ACC112 (cell line): Measurements from ENCODE around the gene MPZL1.
"Not testable (repeated sequence)": the region's sequence is repeated elsewhere in the genome, so short reads cannot be mapped to it uniquely, and the experiment has no call there.

Source experiments
- H2AFZ ChIP-seq: fragments of 200-600 bp; sonication (generic); one replicate; pipeline ENCODE4 v1.6.0; 2017; ENCODE audit warnings: antibody characterized with exemption, low read length; ENCODE audit not compliant: unreplicated experiment
- H3K27ac ChIP-seq: fragments of 200-600 bp; sonication (generic); 2 replicates; pipeline ENCODE4 v1.5.1; 2014; ENCODE audit warnings: low read depth, mild to moderate bottlenecking, antibody characterized with exemption, low read length, moderate library complexity
- H3K27me3 ChIP-seq: fragments of 200-600 bp; sonication (generic); 2 replicates; pipeline ENCODE4 v1.6.1; 2014; ENCODE audit warnings: mild to moderate bottlenecking, antibody characterized with exemption, low read length, moderate library complexity, mixed read lengths; ENCODE audit not compliant: insufficient read depth
- H3K36me3 ChIP-seq: fragments of 200-600 bp; sonication (generic); 2 replicates; pipeline ENCODE4 v1.6.1; 2016; ENCODE audit warnings: mild to moderate bottlenecking, antibody characterized with exemption, low read length, moderate library complexity, mixed read lengths; ENCODE audit not compliant: insufficient read depth
- H3K4me1 ChIP-seq: fragments of 200-600 bp; sonication (generic); one replicate; pipeline ENCODE4 v1.6.1; 2016; ENCODE audit warnings: low read length, mixed read lengths; ENCODE audit not compliant: insufficient read depth, unreplicated experiment, control insufficient read depth
- H3K4me3 ChIP-seq: fragments of 200-600 bp; sonication (generic); 2 replicates; pipeline ENCODE4 v1.5.1; 2014; ENCODE audit warnings: mild to moderate bottlenecking, low read depth, low read length
- H3K79me2 ChIP-seq: fragments of 200-600 bp; sonication (generic); one replicate; pipeline ENCODE4 v1.6.0; 2016; ENCODE audit warnings: low read length; ENCODE audit not compliant: control insufficient read depth, unreplicated experiment, insufficient read depth

MPZL1 gene

GRCh38 chr1:167806676-167807075 is 84.9 kb downstream of the MPZL1 start:
- not testable (repeated sequence) for H3K27ac ChIP-seq

GRCh38 chr1:167808104-167808503 is 86.3 kb downstream of the MPZL1 start:
- no peaks in the 10 kb centered on the region for H3K79me2 ChIP-seq
- H3K27ac ChIP-seq, result peak overlapping the region; percentile 9; the same call in 1 of the 2 replicates
- no peak overlapping the region for H2AFZ ChIP-seq
- no peak overlapping the region; the same call in 1 of the 2 replicates for H3K4me3 ChIP-seq
- H3K27me3 ChIP-seq, result no peaks in the 10 kb centered on the region
- H3K4me1 ChIP-seq, result peaks cover 29% of the 10 kb centered on the region
- no peaks in the 10 kb centered on the region for H3K36me3 ChIP-seq

More at GRCh38 chr1:167806676-167807075, 84.9 kb downstream of the MPZL1 start:
- H3K27me3 ChIP-seq, H3K36me3 ChIP-seq, H2AFZ ChIP-seq, H3K4me3 ChIP-seq, H3K79me2 ChIP-seq: not testable (repeated sequence)
- H3K4me1 ChIP-seq, result peaks cover 29% of the 10 kb centered on the region

GRCh38 chr1:167808690-167809089 is 86.9 kb downstream of the MPZL1 start:
- Histone ChIP-seq H3K4me1 (peaks cover 29% of the 10 kb centered on the region), H3K27me3 (no peaks in the 10 kb centered on the region), H2AFZ (no peak overlapping the region), H3K27ac (peak overlapping the region; percentile 9; the same call in 1 of the 2 replicates), H3K4me3 (peak overlapping the region; percentile 1; the same call in 1 of the 2 replicates), H3K36me3 (no peaks in the 10 kb centered on the region), H3K79me2 (no peaks in the 10 kb centered on the region)

GRCh38 chr1:167812972-167813371 is 91.2 kb downstream of the MPZL1 start:
- Histone ChIP-seq H3K4me3 (no peak overlapping the region), H2AFZ (no peak overlapping the region), H3K4me1 (peaks cover 8% of the 10 kb centered on the region), H3K36me3 (no peaks in the 10 kb centered on the region), H3K27me3 (no peaks in the 10 kb centered on the region), H3K27ac (no peak overlapping the region), H3K79me2 (no peaks in the 10 kb centered on the region)

GRCh38 chr1:167815650-167816049 is 93.9 kb downstream of the MPZL1 start:
- H3K36me3 ChIP-seq, result no peaks in the 10 kb centered on the region
- H3K4me1 ChIP-seq, result peaks cover 3% of the 10 kb centered on the region
- no peak overlapping the region for H3K27ac ChIP-seq
- no peaks in the 10 kb centered on the region for H3K79me2 ChIP-seq
- no peak overlapping the region for H3K4me3 ChIP-seq
- no peaks in the 10 kb centered on the region for H3K27me3 ChIP-seq
- H2AFZ ChIP-seq, result no peak overlapping the region

- H3K4me1 ChIP-seq, result peaks cover 25% of the 10 kb centered on the region
- peak overlapping the region; percentile 32 for H3K4me3 ChIP-seq
- H3K27ac ChIP-seq, result peak overlapping the region; percentile 79
- no peaks in the 10 kb centered on the region for H3K79me2 ChIP-seq
- no peaks in the 10 kb centered on the region for H3K36me3 ChIP-seq
- no peaks in the 10 kb centered on the region for H3K27me3 ChIP-seq
- no peak overlapping the region for H2AFZ ChIP-seq
Observed at GRCh38 chr1:167819849-167820683, 98.3 kb downstream of the MPZL1 start.

GRCh38 chr1:167820684-167821355 is 99.0 kb downstream of the MPZL1 start:
- peak overlapping the region; percentile 79 for H3K27ac ChIP-seq
- H3K4me1 ChIP-seq, result peaks cover 29% of the 10 kb centered on the region
- peak overlapping the region; percentile 32 for H3K4me3 ChIP-seq
- H3K27me3 ChIP-seq, result no peaks in the 10 kb centered on the region
- H2AFZ ChIP-seq, result no peak overlapping the region
- no peaks in the 10 kb centered on the region for H3K36me3 ChIP-seq
- no peaks in the 10 kb centered on the region for H3K79me2 ChIP-seq

GRCh38 chr1:167821356-167821685 is 99.5 kb downstream of the MPZL1 start:
- H3K36me3 ChIP-seq, result no peaks in the 10 kb centered on the region
- 0 out of 2 replicates have a peak overlapping the region, but pooled peaks have one; percentile 6 for H3K4me3 ChIP-seq
- H3K79me2 ChIP-seq, result no peaks in the 10 kb centered on the region
- no peak overlapping the region for H2AFZ ChIP-seq
- H3K4me1 ChIP-seq, result peaks cover 29% of the 10 kb centered on the region
- H3K27me3 ChIP-seq, result no peaks in the 10 kb centered on the region
- peak overlapping the region; percentile 51 for H3K27ac ChIP-seq

- Histone ChIP-seq H2AFZ (peak overlapping the region; percentile 17), H3K79me2 (no peaks in the 10 kb centered on the region), H3K4me1 (peaks cover 29% of the 10 kb centered on the region), H3K36me3 (no peaks in the 10 kb centered on the region), H3K4me3 (peak overlapping the region; percentile 6; the same call in 1 of the 2 replicates), H3K27ac (peak overlapping the region; percentile 51), H3K27me3 (no peaks in the 10 kb centered on the region)
Observed at GRCh38 chr1:167821969-167822685, 100.3 kb downstream of the MPZL1 start.

- Histone ChIP-seq H3K27ac (no peak overlapping the region), H3K79me2 (no peaks in the 10 kb centered on the region), H2AFZ (no peak overlapping the region), H3K27me3 (no peaks in the 10 kb centered on the region), H3K36me3 (no peaks in the 10 kb centered on the region), H3K4me3 (no peak overlapping the region), H3K4me1 (peaks cover 29% of the 10 kb centered on the region)
Observed at GRCh38 chr1:167824163-167824794, 102.5 kb downstream of the MPZL1 start.
